Fibroblast of skin of scalp (primary cell): ENCODE results near the gene MT1G.
"Not testable (repeated sequence)": the region's sequence is repeated elsewhere in the genome, so short reads cannot be mapped to it uniquely, and the experiment has no call there.

Source experiments
- DNase-seq: peaks from one replicate; pipeline ENCODE4 v3.0.0-alpha.2; 2013

MT1G gene

DNA sequence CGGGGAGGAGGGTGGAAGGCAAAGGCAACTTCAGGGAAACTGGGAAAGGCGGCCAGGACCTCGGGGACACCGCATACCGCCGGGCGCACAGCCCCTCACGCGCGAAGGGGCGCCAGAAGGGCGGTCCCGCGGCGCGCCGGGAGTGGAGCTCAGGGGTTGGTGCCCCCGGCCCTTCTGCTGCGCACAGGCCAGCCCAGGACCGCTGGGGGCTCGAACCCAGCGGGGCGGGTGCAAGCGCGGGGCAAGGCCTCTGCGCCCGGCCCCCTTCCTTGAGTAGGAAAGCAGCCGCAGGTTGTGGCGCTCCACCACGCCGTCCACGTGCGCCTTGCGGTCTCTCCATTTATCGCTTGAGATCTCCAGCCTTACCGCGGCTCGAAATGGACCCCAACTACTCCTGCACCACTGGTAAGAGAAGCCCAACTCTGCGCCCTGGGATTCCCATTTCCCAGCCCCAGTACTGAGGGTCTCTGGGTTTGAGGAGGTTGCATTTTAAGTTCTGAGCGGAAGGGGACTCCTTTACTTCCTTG is 32.4 kb downstream of the MT1G start:
- no peak for DNase-seq

DNA sequence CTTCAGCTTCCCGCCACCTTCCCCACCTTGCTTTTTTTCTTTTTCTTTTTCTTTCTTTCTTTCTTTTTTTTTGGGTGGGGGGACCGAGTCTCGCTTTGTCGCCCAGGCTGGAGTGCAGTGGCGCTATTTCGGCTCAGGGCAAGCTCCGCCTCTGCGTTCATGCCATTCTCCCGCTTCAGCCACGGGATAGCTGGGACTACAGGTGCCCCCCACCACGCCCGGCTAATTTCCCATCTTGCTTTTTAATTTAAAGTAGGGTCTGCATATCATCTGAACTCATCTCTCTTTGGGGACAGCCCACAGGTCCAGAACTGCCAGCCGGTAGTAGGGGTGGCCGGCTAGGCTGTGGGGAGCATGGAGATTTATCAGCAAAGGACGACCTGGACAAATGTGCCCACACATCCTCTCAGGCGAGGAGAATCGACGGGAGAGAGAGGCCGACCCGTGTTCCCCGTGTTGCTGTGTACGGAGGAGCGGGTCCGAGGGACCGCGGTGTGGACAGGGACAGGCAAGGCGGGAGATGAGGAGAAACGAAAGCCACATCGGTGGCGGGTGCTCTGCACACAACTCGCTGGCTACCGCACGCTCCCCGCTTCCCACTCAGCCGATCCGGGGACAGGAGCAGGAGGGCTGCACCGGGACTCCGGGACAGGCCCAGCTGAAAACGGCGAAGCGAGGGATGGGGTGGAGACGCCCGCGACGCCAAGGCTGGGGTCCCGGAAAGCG is 33.0 kb downstream of the MT1G start:
- no peak for DNase-seq

DNA sequence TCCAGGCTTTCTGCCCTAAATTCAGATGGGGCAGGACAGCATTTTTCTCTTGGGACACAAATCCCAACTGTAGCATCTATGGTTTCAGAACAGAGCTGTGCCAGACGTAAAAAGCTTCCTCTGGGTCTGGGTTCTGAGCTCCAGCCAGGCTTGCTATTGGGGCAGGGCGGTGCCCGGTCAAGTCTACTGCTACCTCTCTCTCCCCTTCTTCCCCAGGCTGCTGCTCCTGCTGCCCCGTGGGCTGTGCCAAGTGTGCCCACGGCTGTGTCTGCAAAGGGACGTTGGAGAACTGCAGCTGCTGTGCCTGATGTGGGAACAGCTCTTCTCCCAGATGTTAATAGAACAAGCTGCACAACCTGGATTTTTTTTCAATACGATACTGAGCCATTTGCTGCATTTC is 34.3 kb downstream of the MT1G start:
- no peak for DNase-seq

DNA sequence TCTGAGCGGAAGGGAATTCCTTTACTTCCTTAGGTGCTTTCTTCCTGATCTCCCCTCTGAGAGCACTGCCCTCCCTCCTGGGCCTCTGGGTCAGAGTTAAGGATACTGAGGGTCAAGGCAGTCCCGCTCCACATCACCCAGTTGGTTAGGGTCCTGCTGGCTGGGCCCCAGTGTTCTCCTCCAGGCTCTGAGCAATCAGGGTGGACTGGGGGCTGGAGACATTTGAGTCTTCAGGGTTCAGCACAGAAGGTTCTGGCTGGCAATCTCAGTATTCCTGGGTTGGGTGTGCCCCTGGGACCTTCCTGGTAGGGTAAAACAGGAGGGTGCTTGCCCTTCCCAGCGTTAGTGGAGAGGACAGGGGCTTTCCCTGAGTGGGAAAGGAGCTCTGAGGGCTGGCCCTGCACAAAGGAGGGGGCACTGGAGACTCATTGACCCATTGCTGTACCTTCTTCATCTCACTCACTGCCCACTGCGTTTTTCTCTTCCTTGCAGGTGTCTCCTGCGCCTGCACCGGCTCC is 35.0 kb downstream of the MT1G start:
- DNase-seq = no peak

DNA sequence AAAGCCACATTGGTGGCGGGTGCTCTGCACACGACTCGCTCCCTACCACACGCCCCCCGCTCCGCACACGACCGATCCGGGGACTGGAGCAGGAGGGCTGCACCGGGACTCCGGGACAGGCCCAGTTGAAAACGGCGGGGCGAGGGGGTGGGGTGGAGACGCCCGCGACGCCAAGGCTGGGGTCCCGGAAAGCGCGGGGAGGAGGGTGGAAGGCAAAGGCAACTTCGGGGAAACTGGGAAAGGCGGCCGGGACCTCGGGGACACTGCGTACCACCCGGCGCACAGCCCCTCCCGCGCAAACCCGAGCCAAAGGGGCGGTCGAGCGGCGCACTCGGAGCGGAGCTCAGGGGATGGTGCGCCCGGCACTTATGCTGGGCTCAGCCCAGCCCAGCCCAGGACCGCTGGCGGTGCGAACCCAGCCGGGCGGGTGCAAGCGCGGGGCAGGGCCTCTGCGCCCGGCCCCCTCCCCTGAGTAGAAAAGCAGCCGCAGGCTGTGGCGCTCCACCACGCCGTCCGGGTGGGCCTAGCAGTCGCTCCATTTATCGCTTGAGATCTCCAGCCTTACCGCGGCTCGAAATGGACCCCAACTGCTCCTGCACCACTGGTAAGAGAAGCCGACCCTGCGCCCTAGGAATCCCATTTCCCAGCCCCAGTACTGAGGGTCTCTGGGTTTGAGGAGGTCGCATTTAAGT is 35.6 kb downstream of the MT1G start, which contains the start of gene MT1M:
Gene MT1M, plus strand, starts transcription at position 504 of the 692 bp plus-strand sequence. Its CDS starts 73 bp downstream, at position 577.
- no peak for DNase-seq

DNA sequence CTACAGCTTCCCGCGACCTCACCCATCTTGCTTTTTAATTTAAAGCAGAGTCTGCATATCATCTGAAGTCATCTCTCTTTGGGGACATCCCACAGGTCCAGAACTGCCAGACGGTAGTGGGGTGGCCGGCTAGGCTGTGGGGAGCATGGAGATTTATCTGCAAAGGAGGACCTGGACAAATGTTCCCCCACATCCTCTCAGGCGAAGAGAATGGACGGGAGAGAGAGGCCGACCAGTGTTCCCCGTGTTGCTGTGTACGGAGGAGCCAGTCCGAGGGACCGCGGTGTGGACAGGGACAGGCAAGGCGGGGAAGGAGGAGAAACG is 36.1 kb downstream of the MT1G start:
- DNase-seq = no peak

DNA sequence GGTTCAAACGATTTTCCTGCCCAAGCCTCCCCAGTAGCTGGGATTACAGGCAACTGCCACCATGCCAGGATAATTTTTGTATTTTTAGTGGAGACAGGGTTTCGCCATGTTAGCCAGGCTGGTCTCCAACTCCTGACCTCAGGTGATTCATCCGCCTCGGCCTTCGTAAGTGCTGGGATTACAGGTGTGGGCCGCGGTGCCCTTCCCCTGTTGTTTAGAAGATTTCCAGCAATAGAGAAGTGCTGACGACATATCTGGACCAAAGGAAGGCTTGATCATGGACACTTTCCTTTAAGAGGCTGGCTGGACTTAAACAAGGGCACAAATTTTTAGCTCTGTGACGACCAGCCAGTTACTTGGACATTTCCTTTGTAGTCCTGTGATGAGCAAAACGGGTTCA is 36.7 kb downstream of the MT1G start:
- DNase-seq = no peak

DNA sequence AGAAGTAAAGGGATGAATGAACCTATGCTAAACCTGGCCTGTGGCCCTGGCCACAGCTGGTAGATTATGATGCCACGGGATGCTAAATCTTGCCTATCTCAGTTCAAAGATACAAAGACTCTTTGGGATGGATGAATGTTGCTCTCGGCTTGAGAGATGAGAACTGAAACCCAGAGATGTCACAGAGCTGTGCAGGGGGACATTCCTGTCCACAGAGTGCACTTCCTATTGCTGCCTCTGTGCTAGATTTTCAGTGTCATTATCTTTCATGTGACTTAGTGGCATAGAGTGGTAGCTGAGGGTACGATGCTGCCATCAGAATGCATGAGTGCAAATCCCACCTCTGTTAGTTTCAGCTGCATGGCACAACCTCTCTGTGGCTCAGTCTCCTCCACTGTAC is 37.7 kb downstream of the MT1G start:
- DNase-seq = no peak

DNA sequence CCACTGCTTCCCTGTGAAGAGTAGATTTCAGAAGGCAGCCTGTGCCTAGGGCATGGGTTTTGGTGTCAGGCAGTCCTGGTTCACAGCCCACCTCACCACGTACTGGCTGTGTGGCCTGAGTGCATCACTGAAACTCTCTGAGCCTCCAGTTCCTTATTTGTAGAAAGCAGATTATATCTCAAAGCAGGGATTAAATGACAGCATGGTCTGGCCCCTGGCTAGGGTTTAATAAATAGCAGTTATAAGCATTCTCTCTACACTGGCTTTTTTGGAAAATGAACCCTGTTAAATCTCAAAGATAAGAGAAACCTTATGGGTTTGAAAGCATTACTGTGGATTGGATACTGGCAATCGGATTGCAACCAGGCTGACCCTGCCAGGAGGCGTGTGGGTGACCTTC is 38.3 kb downstream of the MT1G start:
- DNase-seq = no peak

DNA sequence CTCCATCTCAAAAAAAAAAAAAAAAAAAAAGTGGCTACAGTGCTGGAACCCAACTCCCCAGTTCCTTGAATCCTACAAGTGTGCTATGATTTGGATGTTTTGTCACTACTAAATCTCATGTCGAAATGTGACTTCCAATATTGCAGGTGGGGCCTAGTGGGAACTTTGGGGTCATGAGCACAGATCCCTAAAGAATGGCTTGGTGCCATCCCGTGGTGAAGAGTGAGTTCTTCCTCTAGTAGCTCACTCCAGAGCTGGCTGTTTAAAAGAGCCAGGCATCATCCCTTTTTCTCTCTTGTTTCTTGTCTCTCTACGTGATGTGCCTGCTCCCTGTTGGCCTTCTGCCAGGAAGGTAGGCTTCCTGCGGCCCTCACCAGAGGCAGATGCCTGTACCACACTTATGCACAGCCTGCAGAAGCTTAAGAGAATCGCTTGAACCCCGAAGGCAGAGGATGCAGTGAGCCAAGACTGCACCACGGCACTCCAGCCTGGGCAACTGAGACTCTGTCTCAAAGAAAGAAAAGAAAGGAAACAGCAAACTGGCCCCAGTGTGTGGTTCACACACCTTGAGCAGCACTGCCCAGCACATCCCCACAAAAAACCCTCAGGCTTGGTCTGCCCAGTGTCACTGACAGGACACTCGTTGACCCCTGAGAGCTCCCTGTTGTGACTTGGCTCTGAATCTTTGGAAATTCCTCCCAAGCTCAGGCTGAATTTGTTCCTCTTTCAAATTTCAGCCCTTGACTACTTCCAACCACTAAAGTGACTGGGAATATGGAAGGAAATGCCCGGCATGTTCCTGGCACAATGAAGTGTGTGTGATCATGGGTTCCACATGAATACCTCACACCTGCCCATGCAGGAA is 39.1 kb downstream of the MT1G start:
- no peak for DNase-seq

DNA sequence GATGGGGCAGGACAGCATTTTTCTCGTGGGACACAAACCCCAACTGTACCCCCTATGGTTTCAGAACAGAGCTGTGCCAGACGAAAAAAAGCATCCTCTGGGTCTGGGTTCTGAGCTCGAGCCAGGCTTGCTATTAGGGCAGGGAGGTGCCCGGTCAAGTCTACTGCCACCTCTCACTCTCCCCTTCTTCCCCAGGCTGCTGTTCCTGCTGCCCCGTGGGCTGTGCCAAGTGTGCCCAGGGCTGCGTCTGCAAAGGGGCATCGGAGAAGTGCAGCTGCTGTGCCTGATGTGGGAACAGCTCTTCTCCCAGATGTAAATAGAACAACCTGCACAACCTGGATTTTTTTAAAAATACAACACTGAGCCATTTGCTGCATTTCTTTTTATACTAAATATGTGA is 41.2 kb downstream of the MT1G start:
- no peak for DNase-seq

DNA sequence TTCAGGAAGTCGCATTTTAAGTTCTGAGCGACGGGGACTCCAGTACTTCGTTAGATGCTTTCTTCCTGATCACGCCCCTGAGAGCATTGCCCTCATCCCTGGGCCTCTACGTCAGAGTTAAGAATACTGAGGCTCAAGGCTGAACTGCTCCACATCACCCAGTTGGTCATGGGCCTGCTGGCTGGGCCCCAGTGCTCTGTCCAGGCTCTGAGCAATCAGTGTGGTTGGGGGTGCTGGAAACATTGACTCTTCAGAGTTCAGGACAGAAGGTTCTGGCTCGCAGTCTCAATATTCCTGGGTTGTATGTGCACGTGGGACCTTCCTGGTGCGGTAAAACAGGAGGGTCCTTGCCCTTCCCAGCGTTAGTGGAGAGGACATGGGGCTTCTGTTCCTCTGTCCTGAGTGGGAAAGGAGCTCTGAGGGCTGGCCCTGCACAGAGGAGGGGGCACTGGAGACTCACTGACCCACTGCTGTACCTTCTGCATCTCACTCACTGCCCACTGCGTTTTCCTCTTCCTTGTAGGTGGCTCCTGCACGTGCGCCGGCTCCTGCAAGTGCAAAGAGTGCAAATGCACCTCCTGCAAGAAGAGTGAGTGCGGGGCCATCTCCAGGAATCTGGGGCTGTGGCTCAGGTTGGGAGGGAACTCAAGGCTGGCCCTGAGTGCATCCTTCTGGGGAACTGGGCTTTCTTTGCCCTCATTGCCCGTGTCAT is 41.8 kb downstream of the MT1G start:
- DNase-seq = peak; percentile 63

DNA sequence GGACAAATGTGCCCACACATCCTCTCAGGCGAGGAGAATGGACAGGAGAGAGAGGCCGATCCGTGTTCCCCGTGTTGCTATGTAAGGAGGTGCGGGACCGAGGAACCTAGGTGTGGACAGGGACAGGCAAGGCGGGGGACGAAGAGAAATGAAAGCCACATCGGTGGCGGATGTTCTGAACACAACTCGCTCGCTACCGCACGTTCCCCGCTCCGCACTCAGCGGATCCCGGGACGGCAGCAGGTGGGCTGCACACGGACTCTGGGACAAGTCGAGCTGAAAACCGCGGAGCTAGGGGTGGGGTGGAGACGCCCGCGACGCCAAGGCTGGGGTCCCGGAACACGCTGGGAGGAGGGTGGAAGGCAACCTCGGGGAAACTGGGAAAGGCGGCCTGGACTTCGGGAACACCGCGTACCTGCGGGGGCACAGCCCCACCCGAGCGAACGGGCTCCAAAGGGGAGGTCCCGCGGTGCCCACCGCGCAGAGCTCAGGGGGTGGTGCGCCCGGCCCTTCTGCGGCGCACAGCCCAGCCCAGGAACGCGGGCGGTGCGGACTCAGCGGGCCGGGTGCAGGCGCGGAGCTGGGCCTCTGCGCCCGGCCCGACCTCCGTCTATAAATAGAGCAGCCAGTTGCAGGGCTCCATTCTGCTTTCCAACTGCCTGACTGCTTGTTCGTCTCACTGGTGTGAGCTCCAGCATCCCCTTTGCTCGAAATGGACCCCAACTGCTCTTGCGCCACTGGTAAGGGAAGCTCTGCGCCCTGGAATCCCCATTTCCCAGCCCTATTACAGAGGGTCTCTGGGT is 42.5 kb downstream of the MT1G start, which contains the start of gene MT1E:
Gene MT1E, plus strand, starts transcription at position 642 of the 803 bp plus-strand sequence. Its CDS starts 71 bp downstream, at position 713.
- peak; percentile 86 for DNase-seq

DNA sequence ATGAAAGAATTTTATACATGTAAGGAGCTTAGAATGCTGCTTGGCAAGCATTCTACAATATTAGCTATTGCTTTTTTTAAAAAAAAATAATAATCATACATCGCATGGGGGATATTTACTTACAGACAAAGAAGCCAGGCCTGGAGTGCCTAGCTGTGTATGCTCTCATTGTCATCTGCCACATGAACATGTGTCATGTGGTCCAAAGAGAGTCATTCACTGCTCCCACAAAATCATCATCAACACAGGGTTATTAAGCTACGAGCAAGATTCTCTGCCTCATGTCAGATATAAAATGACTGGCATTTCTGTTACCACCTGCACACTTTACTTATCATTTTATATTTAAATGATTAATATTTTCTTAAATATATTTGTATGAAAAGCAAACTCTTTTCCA is 44.2 kb downstream of the MT1G start:
- DNase-seq = no peak

DNA sequence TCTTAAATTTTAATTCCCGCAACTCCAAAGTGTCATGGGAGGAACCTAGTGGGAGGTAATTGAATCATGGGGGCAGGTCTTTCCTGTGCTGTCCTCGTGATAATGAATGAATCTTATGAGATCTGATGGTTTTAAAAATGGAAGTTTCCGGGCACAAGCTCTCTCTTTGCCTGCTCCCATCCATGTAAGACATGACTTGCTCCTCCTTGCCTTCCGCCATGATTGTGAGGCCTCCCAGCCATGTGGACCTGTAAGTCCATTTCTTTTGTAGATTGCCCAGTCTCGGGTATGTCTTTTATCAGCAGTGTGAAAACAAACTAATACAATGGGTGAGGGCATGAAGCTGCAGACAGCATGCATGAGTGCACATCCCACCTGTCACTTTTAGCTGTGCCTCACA is 44.7 kb downstream of the MT1G start:
- DNase-seq = not testable (repeated sequence)

DNA sequence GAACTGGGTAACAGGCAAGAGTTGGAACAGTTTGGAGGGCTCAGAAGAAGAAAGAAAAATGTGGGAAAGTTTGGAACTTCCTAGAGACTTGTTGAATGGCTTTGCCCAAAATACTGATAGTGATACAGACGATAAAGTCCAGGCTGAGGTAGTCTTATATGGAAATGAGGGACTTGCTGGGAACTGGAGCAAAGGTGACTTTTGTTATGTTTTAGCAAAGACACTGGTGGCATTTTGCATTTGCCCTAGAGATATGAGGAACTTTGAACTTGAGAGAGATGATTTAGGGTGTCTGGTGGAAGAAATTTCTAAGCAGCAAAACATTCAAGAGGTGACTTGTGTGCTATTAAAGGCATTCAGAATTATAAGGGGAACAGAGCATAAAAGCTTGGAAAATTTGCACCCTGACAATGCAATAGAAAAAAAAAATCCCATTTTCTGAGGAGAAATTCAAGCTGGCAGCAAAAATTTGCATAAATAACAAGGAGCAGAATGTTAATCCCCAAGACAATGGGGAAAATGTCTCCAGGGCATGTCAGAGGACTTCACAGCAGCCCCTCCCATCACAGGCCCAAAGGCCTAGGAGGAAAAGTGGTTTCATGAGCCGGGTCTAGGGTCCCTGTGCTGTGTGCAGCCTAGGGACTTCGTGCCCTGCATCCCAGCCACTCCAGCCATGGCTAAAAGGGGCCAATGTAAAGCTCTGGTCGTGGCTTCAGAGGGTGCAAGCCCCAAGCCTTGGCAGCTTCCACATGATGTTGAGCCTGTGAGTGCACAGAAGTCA is 46.0 kb downstream of the MT1G start:
- not testable (repeated sequence) for DNase-seq

DNA sequence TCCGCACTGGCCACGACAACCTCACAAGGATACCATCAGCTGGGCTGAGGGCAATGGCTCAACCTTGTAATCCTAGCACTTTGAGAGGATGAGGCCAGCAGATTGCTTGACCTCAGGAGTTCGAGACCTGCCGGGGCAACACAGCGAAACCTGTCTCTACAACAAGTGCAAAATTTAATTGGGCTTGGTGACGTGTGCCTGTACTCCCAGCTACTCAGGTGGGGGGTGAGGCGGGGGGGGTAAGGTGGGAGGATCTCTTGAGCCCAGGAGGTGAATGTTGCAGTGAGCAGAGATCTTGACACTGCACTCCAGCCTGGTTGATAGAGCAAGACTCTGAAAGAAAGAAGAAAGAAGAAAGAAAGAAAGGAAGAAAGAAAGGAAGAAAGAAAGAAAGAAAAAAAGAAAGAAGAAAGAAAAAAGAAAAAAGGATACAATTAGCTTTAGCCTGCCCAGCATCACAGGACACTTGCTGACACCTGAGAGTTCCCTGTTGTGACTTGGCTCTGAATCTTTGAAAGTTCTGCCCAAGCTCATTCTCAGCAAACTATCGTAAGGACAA is 47.4 kb downstream of the MT1G start:
- DNase-seq = no peak

DNA sequence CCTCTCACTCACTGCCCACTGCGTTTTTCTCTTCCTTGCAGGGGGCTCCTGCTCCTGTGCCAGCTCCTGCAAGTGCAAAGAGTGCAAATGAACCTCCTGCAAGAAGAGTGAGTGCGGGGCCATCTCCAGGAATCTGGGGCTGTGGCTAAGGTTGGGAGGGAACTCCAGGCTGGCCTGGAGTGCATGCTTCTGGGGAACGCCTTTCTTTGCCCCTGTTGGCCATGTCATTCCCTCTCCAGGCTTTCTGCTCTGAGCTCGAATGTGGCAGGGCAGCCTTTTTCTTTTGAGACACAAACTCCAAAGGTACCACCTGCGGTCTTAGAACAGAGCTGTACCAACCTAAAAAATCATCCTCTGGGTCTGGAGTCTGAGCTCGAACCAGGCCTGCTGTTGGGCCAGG is 49.7 kb downstream of the MT1G start:
- DNase-seq = no peak

DNA sequence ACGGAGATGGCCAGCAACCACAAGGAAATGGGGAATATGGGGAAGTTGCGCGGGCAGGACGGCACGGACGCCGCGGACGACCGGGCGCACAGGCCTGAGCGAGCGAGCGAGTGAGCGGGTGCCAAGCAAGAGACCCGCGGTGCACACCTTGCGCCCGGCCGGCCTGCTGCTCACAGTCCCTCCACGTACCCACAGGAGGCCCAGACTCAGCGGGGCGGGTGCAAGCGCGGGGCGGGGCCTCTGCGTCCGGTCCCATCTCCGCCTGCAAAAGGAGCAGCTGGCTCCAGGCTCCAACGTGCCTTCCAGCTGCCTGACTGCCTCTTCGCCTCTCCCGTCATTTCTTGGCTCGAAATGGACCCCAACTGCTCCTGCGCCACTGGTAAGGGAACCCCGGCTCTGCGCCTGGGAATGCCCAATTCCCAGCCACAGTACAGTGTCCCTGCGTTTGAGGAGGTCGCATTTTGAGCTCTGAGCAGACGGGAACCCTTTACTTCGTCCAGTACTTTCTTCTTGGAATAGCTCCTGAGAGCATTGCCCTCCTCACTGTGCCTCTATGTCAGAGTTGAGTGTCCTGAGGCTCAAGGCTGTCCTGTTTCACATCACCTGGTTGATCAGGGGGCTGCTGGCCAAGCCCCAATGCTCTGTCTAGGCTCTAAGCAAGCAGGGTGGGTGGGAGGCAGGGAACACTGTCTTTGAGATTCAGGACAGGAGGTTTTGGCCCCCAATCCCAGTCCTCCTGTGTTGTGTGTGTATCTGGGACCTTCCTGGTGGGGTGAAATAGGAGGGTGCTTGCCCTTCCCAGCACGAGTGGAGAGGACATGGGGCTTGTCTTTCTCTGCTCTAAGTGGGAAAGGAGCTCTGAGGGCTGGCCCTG is 50.4 kb downstream of the MT1G start:
- DNase-seq = peak; percentile 40
